NT2/D1 (cell line): ENCODE results near the gene XPO6.

Source experiments
- DNase-seq: peaks from one replicate; pipeline ENCODE4 v3.0.0-alpha.2; 2011; ENCODE audit warnings: low read depth, low spot score
- H3K27me3 ChIP-seq: 2 replicates; pipeline ENCODE4 v1.6.0; 2011; ENCODE audit warnings: mild to moderate bottlenecking; ENCODE audit not compliant: insufficient read length, insufficient read depth
- H3K36me3 ChIP-seq: 2 replicates; pipeline ENCODE4 v1.6.1; 2011; ENCODE audit warnings: mild to moderate bottlenecking, low read length, mixed read lengths; ENCODE audit not compliant: insufficient read depth, insufficient read length
- H3K4me1 ChIP-seq: 2 replicates; pipeline ENCODE4 v1.5.1; 2011; ENCODE audit not compliant: insufficient read depth, insufficient read length
- H3K4me3 ChIP-seq: 2 replicates; pipeline ENCODE4 v1.5.1; 2011; ENCODE audit warnings: low read depth; ENCODE audit not compliant: insufficient read length
- H3K9ac ChIP-seq: 2 replicates; pipeline ENCODE4 v1.6.0; 2011; ENCODE audit warnings: low read depth; ENCODE audit not compliant: insufficient read length
- H3K9me3 ChIP-seq: 2 replicates; pipeline ENCODE4 v1.5.1; 2011; ENCODE audit warnings: mild to moderate bottlenecking, low read length; ENCODE audit not compliant: insufficient read depth
- SUZ12 ChIP-seq: IDR thresholded peaks from 2 replicates; pipeline ENCODE4 v1.6.1; 2011; ENCODE audit not compliant: insufficient read length, insufficient read depth; ENCODE audit errors: extremely low read depth
- YY1 ChIP-seq: IDR thresholded peaks from 2 replicates; pipeline ENCODE4 v1.6.1; 2011; ENCODE audit not compliant: insufficient read length, insufficient read depth
- ZNF274 ChIP-seq: IDR thresholded peaks from 2 replicates; pipeline ENCODE4 v1.6.1; 2011; ENCODE audit warnings: mild to moderate bottlenecking, low read depth, low read length

The XPO6 gene

DNA sequence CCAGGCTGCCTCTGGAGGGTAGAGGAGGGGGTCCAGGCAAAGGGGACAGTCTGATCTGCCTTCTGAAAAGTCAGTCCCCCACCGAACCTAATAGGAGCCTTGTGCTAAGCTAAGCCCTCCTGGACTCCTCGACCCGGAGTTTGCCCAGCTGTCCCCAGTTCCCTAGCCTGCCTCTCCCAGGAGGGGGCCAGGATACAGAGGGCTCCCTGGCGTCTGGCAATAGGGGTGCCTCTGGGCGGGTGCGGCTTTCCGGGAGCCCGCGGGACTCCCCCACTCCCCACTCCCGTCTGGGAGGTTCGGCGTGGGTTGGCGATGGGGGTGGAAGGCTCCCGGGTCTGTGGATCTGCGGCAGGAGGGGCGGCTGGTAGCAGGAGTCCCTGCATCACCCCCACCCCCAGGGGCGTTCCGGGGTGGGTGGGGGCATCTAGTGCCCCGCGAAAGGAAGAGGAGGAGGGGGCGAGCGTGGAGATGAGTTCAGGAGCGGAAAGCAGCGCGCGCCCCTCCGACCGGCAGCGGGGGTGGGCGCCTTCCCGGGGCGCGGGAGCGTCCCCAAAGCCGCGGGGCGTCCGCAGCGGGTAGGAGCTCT, 149.4 kb downstream of the XPO6 start:
- Histone ChIP-seq H3K36me3 (no peaks in the 10 kb centered on the region), H3K9me3 (no peaks in the 10 kb centered on the region), H3K4me1 (peaks cover 9% of the 10 kb centered on the region), H3K27me3 (peaks cover 40% of the 10 kb centered on the region), H3K9ac (peak overlapping the region; percentile 71), H3K4me3 (peak overlapping the region; percentile 65)
- DNase-seq, result no peak
- no peak for TF ChIP-seq ZNF274
- no peak for TF ChIP-seq SUZ12
- no peak for TF ChIP-seq YY1

DNA sequence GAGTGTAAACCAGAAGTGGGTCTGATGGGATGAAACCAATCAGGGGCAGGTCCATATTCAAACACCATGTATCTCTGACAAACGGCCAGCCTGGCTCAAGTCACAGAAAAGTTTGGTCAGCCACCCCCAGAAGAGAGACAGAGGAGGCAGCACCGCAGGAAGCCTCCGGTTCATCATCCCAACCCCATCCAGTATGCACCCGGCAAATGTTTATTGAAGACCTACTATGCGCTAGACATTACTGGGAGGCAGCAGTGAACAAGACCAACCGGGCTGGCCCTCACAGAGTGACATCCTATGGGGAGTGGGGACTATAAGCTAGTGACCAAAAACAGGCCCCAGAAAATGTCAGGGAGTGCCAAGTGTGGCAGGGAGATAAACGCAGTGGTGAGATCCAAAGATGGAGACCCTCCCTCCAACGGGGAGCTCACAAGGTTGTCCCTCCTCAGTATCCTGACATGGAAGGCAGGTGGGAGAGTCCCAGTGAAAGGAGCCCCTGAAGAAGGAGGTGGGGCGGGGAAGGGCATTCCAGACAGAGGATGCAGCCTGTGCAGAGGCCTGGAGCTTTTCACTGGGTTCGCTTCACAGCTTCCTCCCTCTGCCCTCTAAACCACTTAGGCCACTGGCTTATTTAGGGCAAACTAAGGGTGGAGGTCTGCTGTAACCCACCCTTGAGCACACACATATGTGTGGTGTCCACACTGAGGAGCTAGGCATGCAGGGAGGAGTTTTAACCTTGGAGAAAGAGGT, 150.2 kb downstream of the XPO6 start:
- Histone ChIP-seq H3K9me3 (no peaks in the 10 kb centered on the region), H3K27me3 (peaks cover 40% of the 10 kb centered on the region), H3K9ac (no peak overlapping the region), H3K4me3 (no peak overlapping the region), H3K36me3 (no peaks in the 10 kb centered on the region), H3K4me1 (peaks cover 6% of the 10 kb centered on the region)
- TF ChIP-seq SUZ12 (no peak), ZNF274 (no peak), YY1 (no peak)
- no peak for DNase-seq

DNA sequence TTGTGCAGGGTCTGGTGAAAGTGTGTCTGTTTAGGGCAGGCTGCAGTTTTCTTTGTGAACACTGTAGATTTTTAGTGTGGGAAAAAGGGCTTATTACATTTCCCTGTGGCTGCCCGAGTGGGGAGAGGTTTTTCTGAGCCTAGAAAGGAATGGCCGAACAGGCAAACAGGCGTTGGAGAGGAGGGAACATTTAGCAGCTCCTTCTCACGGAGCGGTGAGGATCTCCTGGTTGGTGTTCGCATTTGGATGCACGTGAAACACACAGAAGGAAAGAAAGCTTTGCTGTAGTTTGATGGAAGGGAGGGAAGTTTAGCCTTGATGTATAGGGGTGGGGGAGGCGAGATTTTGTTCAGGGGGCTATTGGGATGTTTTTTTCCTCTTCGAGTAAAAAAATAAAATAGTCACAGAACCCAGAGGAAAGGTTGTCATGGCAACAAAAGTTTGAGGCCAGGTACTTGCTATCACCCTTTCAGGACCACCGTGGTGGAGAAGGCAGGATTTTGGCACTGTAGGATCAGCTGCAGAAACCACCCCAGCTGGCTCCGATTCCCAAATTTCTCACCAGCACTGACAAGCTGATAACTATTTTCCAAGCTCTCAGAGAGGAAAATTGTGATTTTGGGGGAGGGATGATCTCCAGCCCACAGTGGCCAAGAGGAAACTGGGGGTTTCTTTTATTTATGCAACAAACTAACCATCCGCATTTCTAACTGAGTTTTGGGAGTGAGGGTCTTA, 151.8 kb downstream of the XPO6 start:
- Histone ChIP-seq H3K9me3 (no peaks in the 10 kb centered on the region), H3K4me1 (peaks cover 3% of the 10 kb centered on the region), H3K36me3 (no peaks in the 10 kb centered on the region), H3K9ac (no peak overlapping the region), H3K4me3 (no peak overlapping the region), H3K27me3 (peaks cover 39% of the 10 kb centered on the region)
- TF ChIP-seq SUZ12, result no peak
- no peak for TF ChIP-seq ZNF274
- no peak for TF ChIP-seq YY1
- no peak for DNase-seq

DNA sequence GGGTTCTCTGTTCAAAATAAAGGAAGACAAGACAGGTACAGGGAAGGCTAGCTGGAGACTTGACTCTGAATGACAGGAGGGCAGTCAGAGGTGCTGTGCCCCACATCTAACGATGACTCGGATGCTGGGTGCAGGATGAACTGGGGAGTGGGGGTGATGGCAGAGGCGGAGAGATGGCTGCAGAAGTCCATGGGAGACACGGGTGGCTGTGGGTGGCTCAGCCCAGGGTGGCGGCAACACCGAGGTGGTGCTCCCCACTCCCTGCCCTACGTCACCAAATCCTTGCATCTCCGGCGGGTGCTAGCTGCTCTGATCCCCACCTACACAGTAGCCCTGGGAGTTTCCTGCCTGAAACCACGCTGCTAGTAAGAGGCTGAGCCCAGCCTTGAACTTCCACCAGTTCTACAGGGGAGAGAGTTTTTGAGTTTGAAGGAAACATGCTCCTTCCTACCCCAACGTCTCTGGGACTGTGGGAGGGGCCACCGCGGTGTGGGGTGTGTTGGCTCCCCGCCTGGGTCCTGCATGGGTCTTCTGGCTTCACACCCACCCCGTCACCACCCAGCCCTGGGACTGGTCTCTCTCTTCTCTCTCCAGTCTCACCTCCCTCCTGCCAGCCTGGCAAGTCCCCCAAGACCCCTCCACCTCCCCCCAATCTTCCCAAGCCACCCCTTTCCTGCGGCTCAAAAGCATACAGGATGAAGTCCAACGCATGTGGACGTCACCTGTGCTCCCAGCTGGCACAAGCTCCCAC, 152.8 kb downstream of the XPO6 start:
- Histone ChIP-seq H3K9ac (no peak overlapping the region), H3K27me3 (peaks cover 29% of the 10 kb centered on the region), H3K4me3 (no peak overlapping the region), H3K36me3 (no peaks in the 10 kb centered on the region), H3K9me3 (no peaks in the 10 kb centered on the region), H3K4me1 (peaks cover 4% of the 10 kb centered on the region)
- no peak for DNase-seq
- no peak for TF ChIP-seq ZNF274
- no peak for TF ChIP-seq SUZ12
- no peak for TF ChIP-seq YY1

DNA sequence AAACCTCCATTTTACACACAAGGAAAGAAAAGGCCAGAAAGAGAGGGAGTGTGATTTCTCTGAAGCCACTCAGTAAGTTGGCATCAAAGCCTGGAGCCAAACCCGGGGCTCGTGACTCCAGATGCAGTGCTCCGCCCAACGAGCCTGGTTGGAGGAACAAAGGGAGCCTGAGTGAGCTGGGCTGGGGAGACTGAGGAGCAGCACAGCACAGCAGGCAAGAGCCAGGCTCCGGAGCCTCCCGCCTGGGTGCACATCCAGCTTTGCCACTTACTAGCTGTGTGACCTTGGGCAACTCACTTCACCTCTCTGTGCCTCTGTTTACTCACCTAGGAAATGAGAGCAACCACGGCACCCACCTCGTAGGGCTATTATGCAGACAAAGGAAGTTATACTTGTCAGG, 153.8 kb downstream of the XPO6 start:
- TF ChIP-seq YY1, result no peak
- no peaks in the 10 kb centered on the region for H3K36me3 ChIP-seq
- peaks cover 24% of the 10 kb centered on the region for H3K27me3 ChIP-seq
- no peak overlapping the region for H3K4me3 ChIP-seq
- peaks cover 12% of the 10 kb centered on the region for H3K4me1 ChIP-seq
- DNase-seq, result no peak
- no peak overlapping the region for H3K9ac ChIP-seq
- H3K9me3 ChIP-seq, result no peaks in the 10 kb centered on the region

DNA sequence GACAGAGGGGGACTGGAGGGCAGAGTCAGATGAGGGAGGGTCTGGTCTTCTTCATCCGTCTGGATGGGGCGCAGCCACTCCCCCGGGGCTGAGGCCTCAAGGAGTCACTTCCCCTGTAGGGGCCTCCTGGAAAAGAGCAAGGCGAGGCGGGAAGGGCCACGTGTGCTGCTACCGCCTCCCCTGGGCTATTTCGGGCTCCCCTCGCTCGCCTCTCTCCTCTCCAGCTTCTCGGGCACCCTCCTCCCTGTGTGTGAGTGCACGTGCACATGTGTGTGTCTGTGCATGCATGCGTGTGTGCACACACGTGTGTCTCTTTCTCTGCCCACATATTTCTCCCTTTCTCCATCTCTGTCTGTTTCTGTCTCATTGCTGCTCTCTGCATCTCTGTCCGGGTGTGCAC, 158.3 kb downstream of the XPO6 start:
- TF ChIP-seq YY1 (no peak), SUZ12 (no peak), ZNF274 (no peak)
- Histone ChIP-seq H3K4me1 (peaks cover 9% of the 10 kb centered on the region), H3K27me3 (no peaks in the 10 kb centered on the region), H3K9ac (no peak overlapping the region), H3K36me3 (no peaks in the 10 kb centered on the region), H3K9me3 (peaks cover 9% of the 10 kb centered on the region), H3K4me3 (no peak overlapping the region)
- no peak for DNase-seq
